GM21717 (cell line): ENCODE results near the gene EPHB2.

Experiments
- ATAC-seq: cut with Tn5 transposase; IDR thresholded peaks from one replicate; pipeline ENCODE4 v1.9.1; 2021; ENCODE audit warnings: mild to moderate bottlenecking, moderate library complexity; ENCODE audit not compliant: unreplicated experiment

The EPHB2 gene

DNA sequence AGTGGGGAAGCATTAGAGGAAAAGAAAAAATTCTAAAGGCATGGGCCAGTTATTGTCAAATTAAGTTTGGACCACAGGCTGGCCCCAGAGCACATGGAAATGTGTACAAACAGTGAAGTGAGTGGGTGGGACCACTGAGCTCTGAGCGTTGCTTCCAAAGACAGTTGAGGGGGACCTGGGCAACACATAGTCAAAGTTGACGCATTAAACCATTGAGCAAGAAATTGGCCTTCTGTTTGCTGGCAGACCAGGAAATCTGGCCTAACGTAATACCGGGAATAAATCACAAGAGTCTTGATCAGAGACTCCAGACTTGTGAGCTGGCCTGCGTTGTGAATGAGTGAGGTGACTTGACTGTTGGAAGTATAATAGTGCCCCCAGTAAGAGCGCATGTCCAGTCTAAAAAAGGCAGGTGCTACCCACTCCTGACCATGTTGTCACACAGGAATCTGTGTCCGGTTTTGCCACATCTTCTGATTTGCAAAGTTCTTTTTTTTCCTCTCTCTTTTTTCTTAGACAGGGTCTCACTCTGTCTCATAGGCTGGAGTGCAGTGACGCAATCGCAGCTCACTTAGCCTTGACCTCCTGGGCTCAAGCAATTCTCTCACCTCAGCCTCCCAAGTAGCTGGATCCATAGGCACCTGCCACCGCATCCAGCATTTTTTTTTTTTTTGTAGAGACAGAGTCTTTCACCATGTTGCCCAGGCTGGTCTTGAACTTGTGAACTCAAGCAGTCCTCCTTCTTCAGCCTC, 10.7 kb downstream of the EPHB2 start:
- ATAC-seq = no peak

- no peak for ATAC-seq
Measured at GRCh38 chr1:22722901-22723550, 12.4 kb downstream of the EPHB2 start.

GRCh38 chr1:22727873-22728272, 17.2 kb downstream of the EPHB2 start:
- no peak for ATAC-seq

DNA sequence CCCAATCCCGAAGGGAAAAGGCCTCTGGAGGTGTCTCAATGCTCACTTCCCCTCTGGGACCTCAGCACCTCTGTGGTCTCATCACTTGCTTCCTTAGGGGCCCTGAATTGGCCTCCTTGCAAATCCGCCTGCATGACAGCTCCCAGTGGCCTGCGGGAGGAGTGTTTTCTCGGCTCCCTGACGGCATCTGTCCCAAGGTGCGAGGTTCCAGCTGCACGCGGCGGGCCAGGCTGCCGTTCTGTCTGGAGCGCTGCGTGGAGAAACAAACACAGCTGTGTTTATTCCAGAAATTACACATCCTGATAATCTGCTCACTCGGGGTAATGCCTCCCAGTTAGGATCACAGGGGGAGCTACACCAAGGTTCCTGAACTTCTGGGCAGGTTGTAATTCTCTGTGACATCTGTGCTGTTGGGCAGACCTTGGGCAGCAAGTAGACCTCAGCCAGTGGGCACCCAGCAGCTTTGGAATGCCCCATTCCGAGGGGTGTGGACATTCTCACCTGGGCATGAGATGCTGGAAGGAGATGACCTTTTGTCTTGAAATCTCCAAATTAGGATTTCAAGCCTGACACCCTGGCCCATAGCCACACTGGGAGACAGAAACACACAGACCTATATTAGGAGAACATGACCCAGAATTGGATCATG, 18.2 kb downstream of the EPHB2 start:
- no peak for ATAC-seq

DNA sequence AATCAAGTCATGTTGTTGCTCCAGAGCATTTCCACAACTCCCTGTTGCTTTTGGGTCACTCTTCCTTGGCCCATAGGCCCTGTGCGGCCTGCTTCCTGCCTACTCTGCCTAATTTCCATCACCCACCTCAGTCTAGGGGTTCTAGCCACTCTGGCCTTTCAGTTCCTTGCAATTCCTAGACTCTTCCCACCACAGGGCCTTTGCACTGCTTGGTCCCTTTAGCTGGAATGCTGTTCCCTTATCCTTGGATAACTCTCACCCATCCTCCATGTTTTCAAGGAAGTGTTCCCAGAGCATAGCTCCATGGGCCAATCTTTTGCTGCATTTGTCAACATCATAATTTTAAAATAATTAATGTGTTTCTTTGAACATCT, 18.7 kb downstream of the EPHB2 start:
- ATAC-seq = no peak

- ATAC-seq = no peak
Measured at GRCh38 chr1:22729912-22730311, 19.3 kb downstream of the EPHB2 start.

DNA sequence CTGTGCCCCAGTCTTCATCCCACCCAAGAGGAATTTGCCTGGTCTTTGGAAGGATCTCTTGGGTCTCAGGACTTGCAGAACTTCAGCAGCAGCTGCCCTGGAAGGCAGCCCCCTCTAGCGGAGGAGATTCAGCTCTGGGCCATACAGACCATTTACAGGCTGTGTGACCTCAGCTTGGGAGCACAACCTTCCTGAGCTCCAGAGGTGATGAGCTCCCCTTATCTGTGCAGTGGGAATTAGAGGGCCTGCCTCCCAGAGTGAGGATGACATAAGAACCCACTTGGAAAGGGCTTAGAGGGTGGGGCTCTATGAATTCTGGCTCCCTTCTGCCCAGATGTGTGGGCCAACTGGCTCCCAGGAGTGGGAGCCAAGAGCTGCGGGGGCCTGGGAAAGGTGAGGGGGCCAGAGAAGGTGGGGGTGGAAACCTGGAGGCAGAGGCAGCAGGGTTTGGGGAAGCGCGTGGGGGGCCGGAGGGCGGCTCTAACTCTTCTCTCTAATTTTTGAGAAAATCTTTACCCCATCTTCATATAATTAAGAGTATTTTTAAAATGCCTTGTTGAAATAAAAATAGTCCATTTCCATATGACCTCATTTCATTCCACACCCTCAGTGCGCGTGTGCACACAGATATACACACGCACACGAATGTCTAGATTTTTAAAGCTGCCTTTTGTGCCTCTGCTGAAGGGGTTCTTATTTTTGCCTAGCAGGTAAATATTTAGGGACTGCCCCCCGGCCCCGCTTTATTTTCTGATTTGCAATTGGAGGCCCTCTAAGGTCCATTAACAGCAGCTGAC, 21.5 kb downstream of the EPHB2 start:
- no peak for ATAC-seq

DNA sequence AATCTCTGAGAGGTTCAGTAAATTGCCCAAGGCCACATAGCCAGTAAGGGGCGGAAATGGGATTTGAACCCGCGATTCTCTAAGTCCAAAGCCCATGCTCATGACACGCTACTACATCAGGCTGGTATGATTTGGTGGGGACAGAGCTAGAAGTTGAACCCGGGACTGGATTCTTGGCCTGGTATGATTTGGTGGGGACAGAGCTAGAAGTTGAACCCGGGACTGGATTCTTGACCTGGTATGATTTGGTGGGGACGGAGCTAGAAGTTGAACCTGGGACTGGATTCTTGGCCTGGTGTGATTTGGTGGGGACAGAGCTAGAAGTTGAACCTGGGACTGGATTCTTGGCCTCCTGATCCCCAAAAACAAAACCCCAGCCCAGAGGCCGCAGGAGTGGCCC, 23.0 kb downstream of the EPHB2 start:
- no peak for ATAC-seq

DNA sequence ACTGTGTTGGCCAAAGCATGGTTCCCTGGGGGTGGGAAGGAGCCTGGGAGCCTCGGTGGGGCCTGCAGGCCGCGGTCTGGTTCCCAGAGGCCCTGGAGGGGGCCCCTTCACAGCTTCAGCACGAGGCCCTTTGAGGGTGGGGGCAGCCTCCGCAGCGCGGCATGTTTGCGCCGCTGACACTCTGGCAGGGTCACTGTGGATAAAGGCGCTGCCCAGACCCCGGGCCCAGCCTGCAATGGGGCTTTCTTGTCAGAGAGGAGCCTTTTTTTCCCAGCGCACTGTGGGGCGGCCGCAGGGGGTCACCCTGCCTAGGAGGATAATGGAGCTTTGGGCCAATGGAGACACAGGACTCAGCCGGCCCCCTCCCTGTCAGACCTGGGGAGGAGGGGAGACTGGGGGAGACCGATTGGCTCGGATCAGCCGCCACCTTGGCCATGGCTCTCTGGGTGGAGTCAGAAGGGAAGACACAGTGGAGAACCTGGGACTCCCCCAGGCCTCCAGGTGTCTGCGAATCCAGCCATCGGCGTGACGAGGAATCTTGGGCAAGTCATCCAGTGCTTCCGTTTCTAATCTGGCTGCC, 26.0 kb downstream of the EPHB2 start:
- no peak for ATAC-seq

- no peak for ATAC-seq
Measured at GRCh38 chr1:22737374-22738068, 26.9 kb downstream of the EPHB2 start.

- no peak for ATAC-seq
Measured at GRCh38 chr1:22738069-22738435, 27.4 kb downstream of the EPHB2 start.

DNA sequence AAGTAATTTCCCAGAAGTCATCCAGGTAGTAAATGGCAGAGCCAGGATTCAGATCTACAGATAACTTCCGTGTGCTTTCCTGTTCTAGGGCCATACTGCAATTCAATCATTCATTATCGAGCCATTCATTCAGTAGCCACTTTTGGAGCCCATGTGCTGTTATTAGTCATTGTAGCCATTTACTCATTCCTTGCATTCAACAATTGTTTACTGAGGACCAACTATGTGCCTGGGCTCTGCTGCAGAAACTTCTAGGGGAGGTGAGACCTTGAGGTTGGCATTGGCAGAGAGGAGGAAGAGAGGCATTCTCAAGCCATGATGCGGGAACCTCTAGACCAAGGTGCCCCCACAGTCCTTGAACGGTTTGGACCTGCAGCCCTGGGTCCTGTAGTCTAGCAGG, 27.9 kb downstream of the EPHB2 start:
- ATAC-seq = no peak

DNA sequence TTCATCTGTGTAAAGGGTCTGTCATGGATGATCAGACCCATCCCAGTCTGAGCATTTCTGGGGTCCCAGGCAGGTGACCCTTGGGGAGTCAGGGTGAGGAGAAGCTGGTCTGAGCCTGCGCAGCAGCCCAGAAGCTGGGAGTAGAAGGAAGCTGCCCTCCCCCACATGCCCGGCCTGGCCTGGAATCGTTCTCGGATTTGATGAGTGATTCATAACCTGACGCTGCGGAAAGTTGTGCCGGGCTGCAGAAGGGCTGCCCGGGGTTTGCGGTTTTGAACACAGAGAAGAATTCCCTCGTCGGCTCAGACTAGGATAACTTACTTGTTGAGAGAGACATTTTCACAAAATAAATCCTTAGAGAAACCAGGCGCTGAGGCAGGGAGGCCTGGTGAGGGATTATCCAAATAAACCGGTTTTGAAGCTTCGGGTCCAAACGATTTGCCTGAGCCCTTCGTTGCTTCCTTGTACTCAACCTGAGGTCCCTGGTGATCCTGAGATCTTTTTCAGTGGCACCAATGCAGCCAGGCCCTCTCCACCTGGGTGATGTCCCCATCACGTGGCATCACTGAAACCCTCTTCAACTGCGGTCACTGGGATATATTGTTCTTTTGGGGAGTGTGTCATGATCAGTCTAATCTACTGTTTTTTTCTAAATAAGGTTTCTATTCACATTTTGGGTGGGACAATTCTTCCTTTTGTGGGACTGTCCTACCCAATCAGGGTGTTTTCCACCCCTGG, 29.2 kb downstream of the EPHB2 start:
- ATAC-seq = no peak

DNA sequence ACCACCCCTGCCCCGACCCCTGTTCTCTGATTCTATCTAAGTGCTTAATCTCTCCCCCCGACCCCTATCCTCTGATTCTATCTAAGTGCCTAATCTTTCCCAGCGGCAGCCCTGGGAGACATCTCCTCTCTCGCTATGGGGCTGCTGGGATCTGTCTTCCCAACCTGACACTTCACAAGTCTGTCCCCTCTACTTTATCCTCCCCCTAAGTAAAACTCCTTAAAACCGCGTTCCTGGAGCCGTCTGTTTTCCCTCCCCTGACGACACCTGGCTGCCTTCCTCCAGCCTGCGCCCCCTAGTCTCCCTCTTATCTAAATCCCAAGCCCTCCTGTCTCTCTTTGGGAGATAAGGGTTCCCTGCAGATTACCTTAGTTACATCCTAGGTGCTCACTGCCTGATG, 30.5 kb downstream of the EPHB2 start:
- ATAC-seq = no peak

- ATAC-seq = no peak
Measured at GRCh38 chr1:22745669-22746585, 35.3 kb downstream of the EPHB2 start.

- no peak for ATAC-seq
Measured at GRCh38 chr1:22747021-22747734, 36.5 kb downstream of the EPHB2 start.

DNA sequence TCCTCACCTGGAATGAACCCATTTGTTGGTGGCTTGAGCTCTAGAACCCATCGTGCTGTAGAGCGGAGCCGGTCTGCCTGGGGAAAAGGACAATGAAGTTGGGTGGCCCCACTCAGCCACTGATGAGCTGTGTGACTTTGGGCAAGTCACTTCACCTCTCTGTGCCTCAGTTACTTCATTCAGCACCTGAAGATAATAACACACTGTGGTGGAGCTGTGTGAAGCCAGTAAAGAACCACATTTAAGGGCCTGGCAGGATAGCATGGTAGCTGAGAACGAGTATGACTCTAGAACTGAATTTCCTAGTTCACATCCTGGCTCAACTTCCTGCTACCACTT, 37.1 kb downstream of the EPHB2 start:
- no peak for ATAC-seq

GRCh38 chr1:22749503-22749902, 38.9 kb downstream of the EPHB2 start:
- ATAC-seq = no peak
